IMR-90 (cell line): ENCODE data around the gene NAGLU. TPM values are rescaled to one million over a fixed set of nuclear protein-coding genes. Genes with fewer than 3 reads are reported as not detected.

Experiments used
- ATAC-seq: fragments of 200-7000 bp; cut with Tn5 transposase; 2 replicates; pipeline ENCODE4 v1.9.1; 2020; ENCODE audit warnings: low read depth, mild to moderate bottlenecking, moderate library complexity
- BruUV-seq: library from RNA; stranded (reverse); fragments of 400-500 nt; replicated peaks from 2 replicates; lab custom pipeline; 2021; lab: Mats Ljungman, UMichigan
- CTCF ChIA-PET: fragments of 300-600 bp; formaldehyde crosslinking; extraction: SDS; loops from one replicate; lab custom pipeline; 2021; ENCODE audit warnings: antibody characterized with exemption; lab: Yijun Ruan, JAX
- POLR2A ChIA-PET: fragments of 300-600 bp; sonication (Branson Sonifier 250); formaldehyde crosslinking; loops from one replicate; lab custom pipeline; 2022; ENCODE audit warnings: antibody characterized with exemption; ENCODE audit not compliant: unreplicated experiment; lab: Charles Lee
- DNase-seq: peaks from one replicate; pipeline ENCODE4 v3.0.0; 2013
- H2AFZ ChIP-seq: replicated peaks from 2 replicates; pipeline ENCODE3; 2013; ENCODE audit warnings: low read length, mild to moderate bottlenecking; ENCODE audit not compliant: poor library complexity
- H2AK5ac ChIP-seq: 2 replicates; pipeline ENCODE4 v1.6.1; 2013; ENCODE audit warnings: low read depth, low read length, inconsistent platforms
- H2AK9ac ChIP-seq: replicated peaks from 2 replicates; pipeline ENCODE3; 2013; ENCODE audit warnings: mild to moderate bottlenecking, low read depth, low read length, moderate library complexity; ENCODE audit not compliant: poor library complexity
- H2BK120ac ChIP-seq: 2 replicates; pipeline ENCODE4 v1.6.1; 2013; ENCODE audit warnings: low read depth, low read length, inconsistent platforms
- H2BK15ac ChIP-seq: 3 replicates; pipeline ENCODE4 v1.6.1; 2013; ENCODE audit warnings: low read depth, low read length, inconsistent platforms
- H2BK20ac ChIP-seq: 2 replicates; pipeline ENCODE4 v1.6.1; 2013; ENCODE audit warnings: low read depth, mild to moderate bottlenecking, inconsistent platforms, low read length, moderate library complexity
- H2BK5ac ChIP-seq: 2 replicates; pipeline ENCODE4 v1.6.1; 2013; ENCODE audit warnings: mild to moderate bottlenecking, low read depth, low read length, inconsistent platforms; ENCODE audit not compliant: poor library complexity, severe bottlenecking
- H3K14ac ChIP-seq: replicated peaks from 2 replicates; pipeline ENCODE4 v1.6.1; 2013; ENCODE audit warnings: low read depth, low read length, inconsistent platforms
- H3K18ac ChIP-seq: 2 replicates; pipeline ENCODE4 v1.6.1; 2013; ENCODE audit warnings: low read depth, low read length, control low read depth
- H3K23ac ChIP-seq: 2 replicates; pipeline ENCODE4 v1.6.1; 2013; ENCODE audit warnings: low read depth, low read length, inconsistent platforms
- H3K27ac ChIP-seq: 2 replicates; pipeline ENCODE4 v1.5.1; 2013; ENCODE audit warnings: mild to moderate bottlenecking, control low read depth, low read length; ENCODE audit not compliant: insufficient read depth
- H3K27me3 ChIP-seq: 2 replicates; pipeline ENCODE4 v1.6.1; 2013; ENCODE audit warnings: low read length; ENCODE audit not compliant: control insufficient read depth, insufficient read depth
- H3K36me3 ChIP-seq: 2 replicates; pipeline ENCODE4 v1.6.1; 2013; ENCODE audit warnings: low read length, mixed read lengths; ENCODE audit not compliant: control insufficient read depth, insufficient read depth
- H3K4ac ChIP-seq: 2 replicates; pipeline ENCODE4 v1.6.1; 2013; ENCODE audit warnings: low read depth, low read length, inconsistent platforms
- H3K4me1 ChIP-seq: 2 replicates; pipeline ENCODE4 v1.6.1; 2013; ENCODE audit warnings: low read length, mixed read lengths; ENCODE audit not compliant: control insufficient read depth, insufficient read depth
- H3K4me2 ChIP-seq: 2 replicates; pipeline ENCODE4 v1.6.1; 2013; ENCODE audit warnings: low read depth, mild to moderate bottlenecking, control low read depth, low read length, moderate library complexity
- H3K4me3 ChIP-seq: 2 replicates; pipeline ENCODE4 v1.5.1; 2013; ENCODE audit warnings: low read depth, mild to moderate bottlenecking, control low read depth, low read length, moderate library complexity; ENCODE audit not compliant: insufficient read depth
- H3K56ac ChIP-seq: 2 replicates; pipeline ENCODE4 v1.6.1; 2013; ENCODE audit warnings: low read length, inconsistent platforms; ENCODE audit not compliant: insufficient read depth; ENCODE audit errors: extremely low read depth
- H3K79me1 ChIP-seq, 2 experiments: 2 replicates each; pipeline ENCODE4 v1.6.1; 2013; ENCODE audit warnings: low read length in 2 of 2, inconsistent platforms in 1 of 2, low read depth in 1 of 2
- H3K9ac ChIP-seq: 2 replicates; pipeline ENCODE4 v1.6.1; 2013; ENCODE audit warnings: low read depth, low read length, control low read depth
- H3K9me1 ChIP-seq: 2 replicates; pipeline ENCODE4 v1.6.1; 2013; ENCODE audit warnings: low read length, inconsistent platforms; ENCODE audit not compliant: insufficient read depth
- H3K9me3 ChIP-seq: 2 replicates; pipeline ENCODE4 v1.6.1; 2013; ENCODE audit warnings: low read length; ENCODE audit not compliant: control insufficient read depth, insufficient read depth
- H4K20me1 ChIP-seq: 2 replicates; pipeline ENCODE4 v1.6.1; 2013; ENCODE audit warnings: low read length, inconsistent platforms; ENCODE audit not compliant: insufficient read depth
- H4K5ac ChIP-seq: 2 replicates; pipeline ENCODE4 v1.6.1; 2013; ENCODE audit warnings: mild to moderate bottlenecking, low read depth, low read length, control low read depth
- H4K8ac ChIP-seq, 2 experiments: 2 replicates each; pipeline ENCODE4 v1.6.1; 2013; ENCODE audit warnings: low read depth in 2 of 2, low read length in 2 of 2, control low read depth in 1 of 2, inconsistent platforms in 1 of 2
- H4K91ac ChIP-seq: 2 replicates; pipeline ENCODE4 v1.6.1; 2013; ENCODE audit warnings: low read depth, low read length, inconsistent platforms; ENCODE audit not compliant: insufficient read depth
- BHLHE40 ChIP-seq: fragments of 150-350 bp; IDR thresholded peaks from 2 replicates; pipeline ENCODE4 v1.6.1; 2016; ENCODE audit warnings: mild to moderate bottlenecking, low read depth, low read length
- CEBPB ChIP-seq: IDR thresholded peaks from 2 replicates; pipeline ENCODE4 v1.6.1; 2012; ENCODE audit warnings: low read depth, low read length, improper control_type of control experiment
- CHD1 ChIP-seq: IDR thresholded peaks from 2 replicates; pipeline ENCODE4 v1.6.1; 2012; ENCODE audit warnings: low read depth, low read length, improper control_type of control experiment
- MAFK ChIP-seq: IDR thresholded peaks from 2 replicates; pipeline ENCODE4 v1.6.1; 2012; ENCODE audit warnings: low read depth, low read length, improper control_type of control experiment
- MAZ ChIP-seq: IDR thresholded peaks from 2 replicates; pipeline ENCODE4 v1.6.1; 2012; ENCODE audit warnings: low read depth, mild to moderate bottlenecking, low read length, improper control_type of control experiment, moderate library complexity, borderline replicate concordance
- MXI1 ChIP-seq: IDR thresholded peaks from 2 replicates; pipeline ENCODE4 v1.6.1; 2012; ENCODE audit warnings: low read depth, mild to moderate bottlenecking, low read length, moderate library complexity, borderline replicate concordance
- NFE2L2 ChIP-seq: fragments of 150-350 bp; IDR thresholded peaks from 2 replicates; pipeline ENCODE4 v1.6.1; 2016; ENCODE audit warnings: low read depth, mild to moderate bottlenecking, low read length
- USF2 ChIP-seq: fragments of 150-350 bp; IDR thresholded peaks from 2 replicates; pipeline ENCODE4 v1.6.1; 2017; ENCODE audit warnings: mild to moderate bottlenecking, antibody characterized with exemption, low read length, low read depth
- WGBS, 2 experiments: methylation state at CpG; one replicate each; pipeline versions ENCODE4 v1.1.5 to v1.1.7; 2013; ENCODE audit warnings: missing lambda C conversion rate in 2 of 2; ENCODE audit not compliant: insufficient read length in 1 of 2; ENCODE audit errors: extremely low coverage in 2 of 2; 5-methylcytosine and 5-hydroxymethylcytosine counted together
- dilution Hi-C: fragments of 300-500 bp; cut with HindIII; formaldehyde crosslinking; loops from one replicate; pipeline ENCODE4 v1.14.3; 2018; ENCODE audit warnings: low sequenced_read_pairs; ENCODE audit not compliant: unreplicated experiment
- in situ Hi-C: fragments of 300-500 bp; cut with MboI; formaldehyde crosslinking; loops from 3 replicates; pipeline ENCODE4 v1.14.3; 2019; ENCODE audit warnings: low sequenced_read_pairs, inconsistent platforms, mixed read lengths
- intact Hi-C: fragments of 100-400 bp; cut with micrococcal nuclease; formaldehyde crosslinking; loops from 2 replicates; pipeline ENCODE4 v1.10.0; 2022
- polyA plus RNA-seq, 3 experiments: library from polyadenylated mRNA; depleted of rRNA; stranded (reverse); fragments of >200 nt; gene quantifications; 2 replicates each; pipeline ENCODE4 v1.2.3, GENCODE V29; 2012; ENCODE audit warnings: low replicate concordance in 1 of 3
- total RNA-seq: library from RNA; depleted of rRNA; stranded (reverse); fragments of >200 nt; gene quantifications from 2 replicates; pipeline ENCODE4 v1.2.3, GENCODE V29; 2012

Gene NAGLU
- total and polyA plus RNA-seq, 2 of the 4 experiments (the other 2 are of a cell fraction): 6.5 to 29.2 TPM

- no peak overlapping the region for H2BK120ac ChIP-seq
- H3K9me3 ChIP-seq: no peaks in the 10 kb centered on the region
- in situ Hi-C loops: no loop called here
- H2BK20ac ChIP-seq: no peak overlapping the region
- peaks cover 22% of the 10 kb centered on the region for H3K9me1 ChIP-seq
- 80% methylated on average over 5 of the region's 17 CpGs; no CpG with 5 or more reads in 1 of the 2 experiments for WGBS, 2 experiments
- peaks cover 48% of the 10 kb centered on the region for H3K36me3 ChIP-seq
- intact Hi-C loops: no loop called here
- no peak overlapping the region for H3K23ac ChIP-seq
- dilution Hi-C loops: no loop called here
- peaks cover 9% of the 10 kb centered on the region; the same call in 1 of the 2 replicates for H4K20me1 ChIP-seq
- no peak overlapping the region for H3K4me3 ChIP-seq
- H3K27me3 ChIP-seq: no peaks in the 10 kb centered on the region
- TF ChIP-seq CEBPB: no peak
- TF ChIP-seq NFE2L2: no peak
- no peak for TF ChIP-seq MAZ
- no peak for TF ChIP-seq USF2
- TF ChIP-seq BHLHE40: no peak
- TF ChIP-seq CHD1: no peak
- TF ChIP-seq MXI1: no peak
- no peak for TF ChIP-seq MAFK
- no peak overlapping the region for H3K27ac ChIP-seq
- H4K91ac ChIP-seq: no peak overlapping the region
- H3K79me1 ChIP-seq: peaks cover 15 to 29% of the 10 kb centered on the region in 2 experiments
- no peak for DNase-seq
- no peak overlapping the region for H3K14ac ChIP-seq
- no peak overlapping the region for H4K5ac ChIP-seq
- no peak overlapping the region for H3K4me2 ChIP-seq
- no peak overlapping the region for H4K8ac ChIP-seq
- H3K56ac ChIP-seq: no peak overlapping the region
- H2BK5ac ChIP-seq: no peak overlapping the region
- BruUV-seq: no TSS peak
- no peak overlapping the region for H3K9ac ChIP-seq
- peaks cover 7% of the 10 kb centered on the region for H3K4me1 ChIP-seq
- ChIA-PET POLR2A (no interaction called here), CTCF (interaction anchor here (0.6 to 0.7 kb wide), 2 partner anchors 10 to 106 kb away, joined by 3 read pairs; no protein-coding TSS in a partner anchor)
- no peak overlapping the region for H2BK15ac ChIP-seq
- H2AFZ ChIP-seq: peak overlapping the region; percentile 27
- no peak for ATAC-seq
- no peak overlapping the region for H2AK5ac ChIP-seq
- no peak overlapping the region for H2AK9ac ChIP-seq
- no peak overlapping the region for H3K18ac ChIP-seq
- H3K4ac ChIP-seq: no peak overlapping the region
Measured at GRCh38 chr17:42541041-42541833, 5.2 kb downstream of the NAGLU start.
